ENCODE results near the gene MAGED1. TPM values are rescaled to one million over a fixed set of nuclear protein-coding genes. Genes with fewer than 3 reads are reported as not detected.

MAGED1 gene
- total and polyA plus RNA-seq, 8 donors, result 27.1 to 76.5 (median 58.7) TPM

DNA sequence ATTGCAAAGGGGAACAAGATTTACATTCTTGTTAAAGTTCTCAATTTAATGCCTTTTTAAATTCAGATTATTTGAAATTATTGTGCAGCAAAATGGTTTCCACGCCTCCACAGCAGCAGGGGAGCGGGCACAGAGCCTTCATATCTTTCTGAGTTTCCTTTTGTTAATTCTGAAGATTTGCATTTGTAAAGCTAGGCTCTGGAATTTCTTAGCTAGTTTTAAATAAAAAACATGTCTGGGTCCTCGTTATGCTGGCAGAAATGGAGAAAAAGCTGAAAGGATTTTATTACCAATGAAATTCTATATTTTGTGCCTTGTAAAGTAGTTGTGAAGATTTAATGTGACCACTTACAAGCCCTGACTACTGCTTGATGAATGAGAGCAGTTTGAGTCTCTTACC is 40.8 kb upstream of the MAGED1 start:
- no peak overlapping the region for H3K27ac ChIP-seq
- H3K4me3 ChIP-seq, result no peak overlapping the region
- DNase-seq, result no peak
- 58 to 98% methylated on average over 3 of the region's 3 CpGs for WGBS, 2 donors
- intact Hi-C loops (cut with DNase I), result no loop called here
- FAIRE-seq, result no peak
- no peaks in the 10 kb centered on the region for H3K4me1 ChIP-seq
- no peaks in the 10 kb centered on the region for H3K27me3 ChIP-seq
- TF ChIP-seq, protein P1, sequence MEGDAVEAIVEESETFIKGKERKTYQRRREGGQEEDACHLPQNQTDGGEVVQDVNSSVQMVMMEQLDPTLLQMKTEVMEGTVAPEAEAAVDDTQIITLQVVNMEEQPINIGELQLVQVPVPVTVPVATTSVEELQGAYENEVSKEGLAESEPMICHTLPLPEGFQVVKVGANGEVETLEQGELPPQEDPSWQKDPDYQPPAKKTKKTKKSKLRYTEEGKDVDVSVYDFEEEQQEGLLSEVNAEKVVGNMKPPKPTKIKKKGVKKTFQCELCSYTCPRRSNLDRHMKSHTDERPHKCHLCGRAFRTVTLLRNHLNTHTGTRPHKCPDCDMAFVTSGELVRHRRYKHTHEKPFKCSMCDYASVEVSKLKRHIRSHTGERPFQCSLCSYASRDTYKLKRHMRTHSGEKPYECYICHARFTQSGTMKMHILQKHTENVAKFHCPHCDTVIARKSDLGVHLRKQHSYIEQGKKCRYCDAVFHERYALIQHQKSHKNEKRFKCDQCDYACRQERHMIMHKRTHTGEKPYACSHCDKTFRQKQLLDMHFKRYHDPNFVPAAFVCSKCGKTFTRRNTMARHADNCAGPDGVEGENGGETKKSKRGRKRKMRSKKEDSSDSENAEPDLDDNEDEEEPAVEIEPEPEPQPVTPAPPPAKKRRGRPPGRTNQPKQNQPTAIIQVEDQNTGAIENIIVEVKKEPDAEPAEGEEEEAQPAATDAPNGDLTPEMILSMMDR (IDR thresholded peaks at IDR 0.05), result no peak
- no peaks in the 10 kb centered on the region for H3K36me3 ChIP-seq
- H3K9me3 ChIP-seq, result peaks cover 0 to 4% (median 0%) of the 10 kb centered on the region in 4 donors
- no peak for ATAC-seq

DNA sequence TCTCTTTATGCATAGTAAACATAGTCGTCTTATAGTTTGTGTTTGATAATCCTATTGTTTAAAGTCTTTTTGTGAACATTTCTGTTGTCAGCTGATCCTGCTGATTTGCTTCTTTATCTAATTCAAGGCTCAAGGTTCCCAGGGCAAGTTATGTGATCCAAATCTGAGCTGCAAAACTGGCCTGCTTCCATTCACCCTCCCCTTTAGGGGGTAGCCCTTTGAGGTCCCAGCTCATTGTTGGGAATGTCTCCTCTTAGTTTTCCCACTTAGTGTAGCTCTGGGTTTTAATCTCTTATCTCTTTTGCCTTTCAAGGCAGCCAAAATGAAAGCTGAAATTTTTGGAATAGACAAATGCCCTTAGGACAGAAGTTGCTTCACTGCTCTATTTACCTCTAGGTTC is 40.2 kb upstream of the MAGED1 start:
- intact Hi-C loops (cut with DNase I), result no loop called here
- no peak for FAIRE-seq
- H3K9me3 ChIP-seq, result peaks cover 0 to 4% (median 0%) of the 10 kb centered on the region in 4 donors
- H3K4me1 ChIP-seq, result no peaks in the 10 kb centered on the region
- TF ChIP-seq, protein P1 (IDR thresholded peaks at IDR 0.05), result no peak
- H3K36me3 ChIP-seq, result no peaks in the 10 kb centered on the region
- ATAC-seq, result no peak
- no peak for DNase-seq
- H3K27ac ChIP-seq, result no peak overlapping the region
- no peak overlapping the region for H3K4me3 ChIP-seq
- WGBS, 2 donors, result 31 to 41% methylated on average over 1 of the region's 1 CpG
- no peaks in the 10 kb centered on the region for H3K27me3 ChIP-seq

DNA sequence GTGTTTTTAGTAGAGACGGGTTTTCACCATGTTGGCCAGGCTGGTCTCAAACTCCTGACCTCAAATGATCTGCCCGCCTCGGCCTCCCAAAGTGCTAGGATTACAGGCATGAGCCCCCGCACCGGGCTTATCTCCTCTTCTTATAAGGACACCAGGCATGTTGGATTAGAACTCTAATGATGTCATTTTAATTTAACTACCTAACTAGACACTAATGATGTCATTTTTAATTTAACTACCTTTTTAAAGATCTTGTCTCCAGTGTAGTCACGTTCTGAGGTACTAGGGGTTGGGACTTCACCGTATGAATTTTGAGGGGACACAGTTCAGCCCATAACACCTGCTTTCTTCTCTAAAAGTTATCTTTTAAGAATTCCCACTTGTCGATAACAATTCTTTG is 37.7 kb upstream of the MAGED1 start:
- intact Hi-C loops (cut with DNase I), result no loop called here
- FAIRE-seq (no peak), DNase-seq (no peak), ATAC-seq (no peak)
- Histone ChIP-seq H3K27ac (no peak overlapping the region), H3K9me3 (peaks cover 0 to 4% (median 0%) of the 10 kb centered on the region in 4 donors), H3K27me3 (no peaks in the 10 kb centered on the region), H3K36me3 (no peaks in the 10 kb centered on the region), H3K4me1 (no peaks in the 10 kb centered on the region), H3K4me3 (no peak overlapping the region)
- TF ChIP-seq, protein P1 (IDR thresholded peaks at IDR 0.05), result no peak
- 93 to 94% methylated on average over 8 of the region's 8 CpGs for WGBS, 2 donors

DNA sequence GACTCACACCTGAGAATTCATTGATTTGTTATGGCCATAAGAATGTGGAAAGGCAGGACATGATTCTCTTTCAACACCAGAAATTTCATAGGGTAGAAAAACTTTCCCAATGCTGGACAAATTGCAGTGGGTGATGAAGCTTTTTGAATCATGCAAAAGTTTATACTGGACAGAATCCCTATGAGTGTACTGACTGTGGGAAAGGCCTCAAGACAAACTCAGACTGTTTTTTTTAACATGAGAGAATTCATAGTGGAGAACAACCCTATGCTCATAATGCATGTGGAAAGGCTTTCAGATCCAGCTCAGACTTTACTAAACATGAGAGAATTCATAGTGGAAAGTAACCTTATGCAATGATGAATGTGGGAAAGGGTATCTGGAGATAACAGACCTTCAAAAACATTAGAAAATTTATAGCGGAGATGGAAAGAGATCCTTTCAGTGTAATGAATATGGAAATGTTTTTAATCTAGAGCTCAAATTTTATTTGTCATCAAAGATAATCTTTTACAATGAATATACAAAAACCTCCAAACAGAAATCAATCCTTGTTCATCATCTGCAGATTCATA is 36.2 kb upstream of the MAGED1 start:
- TF ChIP-seq, protein P1 (IDR thresholded peaks at IDR 0.05), result no peak
- Histone ChIP-seq H3K36me3 (no peaks in the 10 kb centered on the region), H3K9me3 (peaks cover 0 to 4% (median 0%) of the 10 kb centered on the region in 4 donors), H3K4me3 (no peak overlapping the region), H3K4me1 (no peaks in the 10 kb centered on the region), H3K27ac (no peak overlapping the region), H3K27me3 (no peaks in the 10 kb centered on the region)
- intact Hi-C loops (cut with DNase I), result no loop called here
- no peak for DNase-seq
- peak; percentile 43 for FAIRE-seq
- 90 to 97% methylated on average over 1 of the region's 1 CpG for WGBS, 2 donors
- no peak for ATAC-seq

DNA sequence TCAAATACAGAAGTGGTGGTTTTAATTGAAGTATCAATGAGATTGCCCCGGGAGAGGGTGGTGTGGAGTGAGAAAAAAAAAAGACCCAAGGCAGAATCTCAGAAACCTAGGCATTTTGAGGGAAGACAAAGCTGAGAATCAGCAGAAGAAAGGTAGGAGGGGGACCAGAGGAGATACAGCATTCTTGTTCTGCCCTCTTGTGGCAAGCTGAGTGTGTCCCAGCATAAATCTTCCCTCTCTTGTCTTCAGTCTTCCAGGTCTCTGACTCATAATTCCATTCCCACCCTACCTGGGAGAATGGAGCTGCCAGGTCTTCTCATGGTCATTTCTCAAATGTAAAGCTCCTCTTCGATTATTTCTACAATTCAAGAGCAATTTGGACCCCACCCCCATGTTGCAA is 32.7 kb upstream of the MAGED1 start:
- ATAC-seq (peak in 3 of 4 donors; percentile 73 to 83 (median 76)), FAIRE-seq (no peak), DNase-seq (peak in 2 of 6 donors; percentile 2 to 18)
- 7 to 9% methylated on average over 2 of the region's 2 CpGs for WGBS, 2 donors
- no peaks in the 10 kb centered on the region for H3K27me3 ChIP-seq
- TF ChIP-seq, protein P1 (IDR thresholded peaks at IDR 0.05), result peak in 2 of 4 donors; percentile 18 to 31
- no peak overlapping the region for H3K27ac ChIP-seq
- H3K4me3 ChIP-seq, result no peak overlapping the region
- intact Hi-C loops (cut with DNase I), result no loop called here
- H3K9me3 ChIP-seq, result peaks cover 0 to 4% (median 0%) of the 10 kb centered on the region in 4 donors
- no peaks in the 10 kb centered on the region for H3K36me3 ChIP-seq
- no peaks in the 10 kb centered on the region for H3K4me1 ChIP-seq

All from pancreas (tissue), 10 donors.